Measurements from ENCODE around the gene SLCO3A1. TPM values are rescaled to one million over a fixed set of nuclear protein-coding genes. Genes with fewer than 3 reads are reported as not detected.

SLCO3A1 gene
- total and polyA plus RNA-seq, 8 donors: 2.4 to 38.8 (median 7.7) TPM

- WGBS, 5 donors: 73 to 83% (median 77%) methylated on average over 9 of the region's 9 CpGs
- Histone ChIP-seq H3K36me3 (no peaks in the 10 kb centered on the region), H3K27me3 (no peaks in the 10 kb centered on the region), H3K27ac (no peak overlapping the region), H3K4me3 (no peak overlapping the region), H3K4me1 (peaks cover 0 to 46% (median 4%) of the 10 kb centered on the region in 4 donors), H3K9me3 (no peaks in the 10 kb centered on the region)
- no peak for DNase-seq
- intact Hi-C loops (cut with DNase I; ENCODE audit: low total_unique reads): no loop called here
- TF ChIP-seq POLR2AphosphoS5 (IDR thresholded peaks at IDR 0.05) (no peak), EP300 (IDR thresholded peaks at IDR 0.05) (no peak), CTCF (IDR thresholded peaks at IDR 0.05) (no peak), POLR2A (IDR thresholded peaks at IDR 0.05) (no peak)
Observed at GRCh38 chr15:91881569-91882297, 28.2 kb downstream of the SLCO3A1 start.

- no peak for DNase-seq
- Histone ChIP-seq H3K4me3 (no peak overlapping the region), H3K9me3 (no peaks in the 10 kb centered on the region), H3K4me1 (peaks cover 8 to 58% (median 15%) of the 10 kb centered on the region in 4 donors), H3K27me3 (no peaks in the 10 kb centered on the region), H3K36me3 (no peaks in the 10 kb centered on the region), H3K27ac (no peak overlapping the region)
- TF ChIP-seq CTCF (IDR thresholded peaks at IDR 0.05): no peak
- TF ChIP-seq POLR2AphosphoS5 (IDR thresholded peaks at IDR 0.05): peak in 2 of 3 donors; percentile 43 to 52
- TF ChIP-seq EP300 (IDR thresholded peaks at IDR 0.05): no peak
- TF ChIP-seq POLR2A (IDR thresholded peaks at IDR 0.05): no peak
- intact Hi-C loops (cut with DNase I; ENCODE audit: low total_unique reads): no loop called here
- 66 to 87% (median 83%) methylated on average over 8 of the region's 8 CpGs for WGBS, 5 donors
Observed at GRCh38 chr15:91882858-91883586, 29.5 kb downstream of the SLCO3A1 start.

GRCh38 chr15:91884606-91885005 lies 31.1 kb downstream of the SLCO3A1 start:
- TF ChIP-seq POLR2A (IDR thresholded peaks at IDR 0.05): no peak
- no peak for TF ChIP-seq CTCF (IDR thresholded peaks at IDR 0.05)
- TF ChIP-seq POLR2AphosphoS5 (IDR thresholded peaks at IDR 0.05): no peak
- TF ChIP-seq EP300 (IDR thresholded peaks at IDR 0.05): no peak

GRCh38 chr15:91885054-91885453 lies 31.5 kb downstream of the SLCO3A1 start:
- 81 to 91% (median 86%) methylated on average over 7 of the region's 7 CpGs for WGBS, 5 donors
- intact Hi-C loops (cut with DNase I; ENCODE audit: low total_unique reads): no loop called here
- Histone ChIP-seq H3K4me3 (no peak overlapping the region), H3K36me3 (no peaks in the 10 kb centered on the region), H3K9me3 (no peaks in the 10 kb centered on the region), H3K27ac (peak overlapping the region in 1 of 5 donors; percentile 14), H3K27me3 (no peaks in the 10 kb centered on the region), H3K4me1 (peaks cover 13 to 75% (median 21%) of the 10 kb centered on the region in 4 donors)
- TF ChIP-seq CTCF (IDR thresholded peaks at IDR 0.05) (no peak), POLR2A (IDR thresholded peaks at IDR 0.05) (no peak), POLR2AphosphoS5 (IDR thresholded peaks at IDR 0.05) (no peak), EP300 (IDR thresholded peaks at IDR 0.05) (no peak)
- no peak for DNase-seq

More at GRCh38 chr15:91884606-91885005, 31.1 kb downstream of the SLCO3A1 start:
- 84 to 89% (median 85%) methylated on average over 3 of the region's 3 CpGs for WGBS, 5 donors
- Histone ChIP-seq H3K27ac (no peak overlapping the region), H3K27me3 (no peaks in the 10 kb centered on the region), H3K36me3 (no peaks in the 10 kb centered on the region), H3K4me3 (no peak overlapping the region), H3K9me3 (no peaks in the 10 kb centered on the region), H3K4me1 (peaks cover 13 to 74% (median 21%) of the 10 kb centered on the region in 4 donors)
- no peak for DNase-seq
- intact Hi-C loops (cut with DNase I; ENCODE audit: low total_unique reads): no loop called here
